Measurements from ENCODE around the gene N4BP2.

Gene N4BP2

DNA sequence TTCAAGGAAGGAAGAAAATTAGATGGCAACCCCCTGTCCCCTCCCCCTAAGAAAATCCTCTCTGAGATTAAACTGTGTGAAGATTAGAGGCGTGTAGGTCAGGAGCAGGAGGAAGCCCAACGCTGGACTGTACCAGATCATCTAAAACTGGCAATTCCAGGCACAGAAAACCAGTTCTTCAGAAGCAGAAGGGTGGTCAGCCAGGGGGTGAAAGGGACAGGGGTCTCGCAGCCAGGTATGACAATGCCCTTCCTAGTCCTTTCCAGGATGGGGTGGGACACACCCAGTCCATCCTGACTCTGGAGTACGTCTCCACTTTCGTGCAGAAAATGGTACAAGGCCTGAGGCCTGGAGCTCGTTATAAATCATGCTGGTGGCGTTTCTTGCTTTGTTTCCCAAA lies 136.9 kb downstream of the N4BP2 start:
- Histone ChIP-seq H3K27ac (replicated peaks) (no peak overlapping the region), H3K27me3 (ENCODE audit: insufficient read depth, poor library complexity, severe bottlenecking) (no peaks in the 10 kb centered on the region), H3K4me3 (replicated peaks; ENCODE audit: insufficient read depth, low read length) (no peak overlapping the region)
- TF ChIP-seq GABPA (IDR thresholded peaks at IDR 0.05; ENCODE audit: low read depth) (no peak), POLR2AphosphoS5 (IDR thresholded peaks at IDR 0.05; ENCODE audit: low read depth) (no peak), SPI1 (IDR thresholded peaks at IDR 0.05; ENCODE audit: borderline replicate concordance, low read depth) (no peak)
- TF ChIP-seq, protein P1, sequence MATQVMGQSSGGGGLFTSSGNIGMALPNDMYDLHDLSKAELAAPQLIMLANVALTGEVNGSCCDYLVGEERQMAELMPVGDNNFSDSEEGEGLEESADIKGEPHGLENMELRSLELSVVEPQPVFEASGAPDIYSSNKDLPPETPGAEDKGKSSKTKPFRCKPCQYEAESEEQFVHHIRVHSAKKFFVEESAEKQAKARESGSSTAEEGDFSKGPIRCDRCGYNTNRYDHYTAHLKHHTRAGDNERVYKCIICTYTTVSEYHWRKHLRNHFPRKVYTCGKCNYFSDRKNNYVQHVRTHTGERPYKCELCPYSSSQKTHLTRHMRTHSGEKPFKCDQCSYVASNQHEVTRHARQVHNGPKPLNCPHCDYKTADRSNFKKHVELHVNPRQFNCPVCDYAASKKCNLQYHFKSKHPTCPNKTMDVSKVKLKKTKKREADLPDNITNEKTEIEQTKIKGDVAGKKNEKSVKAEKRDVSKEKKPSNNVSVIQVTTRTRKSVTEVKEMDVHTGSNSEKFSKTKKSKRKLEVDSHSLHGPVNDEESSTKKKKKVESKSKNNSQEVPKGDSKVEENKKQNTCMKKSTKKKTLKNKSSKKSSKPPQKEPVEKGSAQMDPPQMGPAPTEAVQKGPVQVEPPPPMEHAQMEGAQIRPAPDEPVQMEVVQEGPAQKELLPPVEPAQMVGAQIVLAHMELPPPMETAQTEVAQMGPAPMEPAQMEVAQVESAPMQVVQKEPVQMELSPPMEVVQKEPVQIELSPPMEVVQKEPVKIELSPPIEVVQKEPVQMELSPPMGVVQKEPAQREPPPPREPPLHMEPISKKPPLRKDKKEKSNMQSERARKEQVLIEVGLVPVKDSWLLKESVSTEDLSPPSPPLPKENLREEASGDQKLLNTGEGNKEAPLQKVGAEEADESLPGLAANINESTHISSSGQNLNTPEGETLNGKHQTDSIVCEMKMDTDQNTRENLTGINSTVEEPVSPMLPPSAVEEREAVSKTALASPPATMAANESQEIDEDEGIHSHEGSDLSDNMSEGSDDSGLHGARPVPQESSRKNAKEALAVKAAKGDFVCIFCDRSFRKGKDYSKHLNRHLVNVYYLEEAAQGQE (IDR thresholded peaks at IDR 0.05; ENCODE audit: insufficient replicate concordance, low read depth): no peak
- TF ChIP-seq, protein P2, sequence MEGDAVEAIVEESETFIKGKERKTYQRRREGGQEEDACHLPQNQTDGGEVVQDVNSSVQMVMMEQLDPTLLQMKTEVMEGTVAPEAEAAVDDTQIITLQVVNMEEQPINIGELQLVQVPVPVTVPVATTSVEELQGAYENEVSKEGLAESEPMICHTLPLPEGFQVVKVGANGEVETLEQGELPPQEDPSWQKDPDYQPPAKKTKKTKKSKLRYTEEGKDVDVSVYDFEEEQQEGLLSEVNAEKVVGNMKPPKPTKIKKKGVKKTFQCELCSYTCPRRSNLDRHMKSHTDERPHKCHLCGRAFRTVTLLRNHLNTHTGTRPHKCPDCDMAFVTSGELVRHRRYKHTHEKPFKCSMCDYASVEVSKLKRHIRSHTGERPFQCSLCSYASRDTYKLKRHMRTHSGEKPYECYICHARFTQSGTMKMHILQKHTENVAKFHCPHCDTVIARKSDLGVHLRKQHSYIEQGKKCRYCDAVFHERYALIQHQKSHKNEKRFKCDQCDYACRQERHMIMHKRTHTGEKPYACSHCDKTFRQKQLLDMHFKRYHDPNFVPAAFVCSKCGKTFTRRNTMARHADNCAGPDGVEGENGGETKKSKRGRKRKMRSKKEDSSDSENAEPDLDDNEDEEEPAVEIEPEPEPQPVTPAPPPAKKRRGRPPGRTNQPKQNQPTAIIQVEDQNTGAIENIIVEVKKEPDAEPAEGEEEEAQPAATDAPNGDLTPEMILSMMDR (IDR thresholded peaks at IDR 0.05; ENCODE audit: insufficient read depth, low read length): no peak
- DNase-seq (ENCODE audit: low read depth in 1 of 2, low spot score in 1 of 2): no peak

DNA sequence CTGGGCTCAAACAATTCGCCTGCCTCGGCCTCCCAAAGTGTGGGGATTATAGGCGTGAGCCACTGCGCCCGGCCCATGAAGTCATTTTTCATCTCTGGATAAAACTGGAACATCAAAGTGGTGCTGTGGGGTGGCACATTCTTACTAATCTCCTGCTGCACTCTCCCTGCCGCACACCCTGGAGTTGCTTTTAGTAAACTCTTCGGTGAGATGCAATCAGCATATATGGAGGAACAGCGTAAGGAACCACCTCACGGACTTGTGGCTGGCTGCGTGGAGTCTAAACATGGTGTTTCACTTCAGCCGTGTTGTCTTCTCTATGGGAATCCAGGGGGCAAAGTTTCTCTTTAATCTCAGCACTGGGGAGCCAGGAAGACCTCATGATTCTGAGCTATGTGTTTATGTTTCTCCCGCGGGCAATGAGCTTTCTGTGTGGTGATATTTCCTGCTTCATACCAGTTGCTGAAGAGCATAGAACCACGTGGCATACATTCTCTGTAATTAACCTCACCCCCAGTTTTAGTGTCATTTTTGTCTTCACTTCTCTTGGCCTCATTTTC lies 138.0 kb downstream of the N4BP2 start:
- no peak for TF ChIP-seq SPI1 (IDR thresholded peaks at IDR 0.05; ENCODE audit: borderline replicate concordance, low read depth)
- TF ChIP-seq, protein P2 (IDR thresholded peaks at IDR 0.05; ENCODE audit: insufficient read depth, low read length): no peak
- TF ChIP-seq, protein P1 (IDR thresholded peaks at IDR 0.05; ENCODE audit: insufficient replicate concordance, low read depth): no peak
- TF ChIP-seq POLR2AphosphoS5 (IDR thresholded peaks at IDR 0.05; ENCODE audit: low read depth): no peak
- TF ChIP-seq GABPA (IDR thresholded peaks at IDR 0.05; ENCODE audit: low read depth): no peak
- Histone ChIP-seq H3K4me3 (replicated peaks; ENCODE audit: insufficient read depth, low read length) (no peak overlapping the region), H3K27ac (replicated peaks) (no peak overlapping the region), H3K27me3 (ENCODE audit: insufficient read depth, poor library complexity, severe bottlenecking) (no peaks in the 10 kb centered on the region)
- no peak for DNase-seq (ENCODE audit: low read depth in 1 of 2, low spot score in 1 of 2)

DNA sequence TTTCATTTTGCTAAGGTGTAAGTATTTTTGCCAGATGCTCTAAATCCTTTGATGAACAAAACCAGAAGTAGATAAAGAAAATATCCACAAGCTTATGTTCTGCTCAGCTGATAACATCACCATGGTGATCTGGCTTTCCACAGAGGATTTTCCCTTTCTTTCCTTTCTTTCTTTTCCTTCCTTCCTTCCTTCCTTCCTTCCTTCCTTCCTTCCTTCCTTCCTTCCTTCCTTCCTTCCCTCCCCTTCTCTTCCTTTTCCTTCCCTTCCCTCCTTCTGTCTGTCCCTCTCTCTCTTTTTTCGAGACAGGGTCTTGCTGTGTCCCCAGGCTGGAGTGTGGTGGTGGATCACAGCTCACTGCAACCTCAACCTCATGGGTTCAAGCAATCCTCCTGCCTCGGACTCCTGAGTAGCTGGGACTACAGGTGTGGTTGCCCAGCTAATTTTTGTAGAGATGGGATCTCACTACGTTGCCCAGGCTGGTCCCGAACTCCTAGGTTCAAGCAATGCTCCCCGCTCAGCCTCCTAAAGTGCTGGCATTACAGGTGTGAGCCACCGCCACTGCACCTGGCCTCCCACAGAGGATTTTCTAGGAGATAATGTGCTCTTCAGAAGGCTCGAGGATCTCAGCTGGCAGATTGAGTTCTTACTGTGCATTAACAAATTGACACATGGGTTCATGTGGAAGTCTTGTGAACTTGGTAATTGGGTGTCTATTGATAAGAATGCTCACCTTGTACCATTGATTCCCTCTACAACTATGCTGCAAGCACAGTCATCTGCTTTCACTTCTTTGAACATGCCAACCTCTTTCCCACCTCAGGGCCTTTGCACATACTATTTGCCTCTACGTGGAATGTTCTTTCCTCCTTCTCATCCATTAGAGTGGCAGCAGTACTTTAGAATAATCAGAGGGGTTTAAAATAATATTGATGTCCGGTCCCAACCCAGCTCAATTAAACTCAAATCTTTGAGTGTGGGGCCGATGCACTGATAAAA lies 138.8 kb downstream of the N4BP2 start:
- no peak for DNase-seq (ENCODE audit: low read depth in 1 of 2, low spot score in 1 of 2)
- TF ChIP-seq POLR2AphosphoS5 (IDR thresholded peaks at IDR 0.05; ENCODE audit: low read depth) (no peak), SPI1 (IDR thresholded peaks at IDR 0.05; ENCODE audit: borderline replicate concordance, low read depth) (no peak), GABPA (IDR thresholded peaks at IDR 0.05; ENCODE audit: low read depth) (no peak)
- TF ChIP-seq, protein P2 (IDR thresholded peaks at IDR 0.05; ENCODE audit: insufficient read depth, low read length): no peak
- TF ChIP-seq, protein P1 (IDR thresholded peaks at IDR 0.05; ENCODE audit: insufficient replicate concordance, low read depth): no peak
- Histone ChIP-seq H3K27me3 (ENCODE audit: insufficient read depth, poor library complexity, severe bottlenecking) (no peaks in the 10 kb centered on the region), H3K27ac (replicated peaks) (no peak overlapping the region), H3K4me3 (replicated peaks; ENCODE audit: insufficient read depth, low read length) (no peak overlapping the region)
